Neural cell (in vitro differentiated cells): ENCODE measurements around the gene CLIC4. TPM values are rescaled to one million over a fixed set of nuclear protein-coding genes. Genes with fewer than 3 reads are reported as not detected.

Source experiments
- H2AFZ ChIP-seq: fragments of 200-600, 300-800 bp; sonication (generic), shearing (Covaris generic); 2 replicates; pipeline ENCODE4 v1.6.0; 2014; ENCODE audit warnings: low read depth, mild to moderate bottlenecking, antibody characterized with exemption, low read length, moderate library complexity
- H3F3A ChIP-seq: fragments of 200-600 bp; shearing (Covaris generic); 2 replicates; pipeline ENCODE4 v1.6.1; 2016; ENCODE audit warnings: mild to moderate bottlenecking, moderate library complexity, mixed read lengths, antibody characterized with exemption, low read length; ENCODE audit not compliant: insufficient read depth, poor library complexity, severe bottlenecking
- H3K27ac ChIP-seq: fragments of 200-600, 300-800 bp; sonication (generic), shearing (Covaris generic); 2 replicates; pipeline ENCODE4 v1.5.1; 2014; ENCODE audit warnings: mild to moderate bottlenecking, low read length, moderate library complexity
- H3K27me3 ChIP-seq: fragments of 300-800, 200-600 bp; sonication (generic), shearing (Covaris generic); 2 replicates; pipeline ENCODE4 v1.6.0; 2014; ENCODE audit warnings: mild to moderate bottlenecking, low read depth, low read length, moderate library complexity; ENCODE audit not compliant: insufficient read depth
- H3K36me3 ChIP-seq: fragments of 300-800, 200-600 bp; sonication (generic), shearing (Covaris generic); 2 replicates; pipeline ENCODE4 v1.5.1; 2014; ENCODE audit warnings: mild to moderate bottlenecking, antibody characterized with exemption, low read length, moderate library complexity; ENCODE audit not compliant: insufficient read depth
- H3K4me2 ChIP-seq: fragments of 300-800, 200-600 bp; sonication (generic), shearing (Covaris generic); 2 replicates; pipeline ENCODE4 v1.6.0; 2014; ENCODE audit warnings: mild to moderate bottlenecking, low read length
- H3K4me3 ChIP-seq: fragments of 300-800, 200-600 bp; sonication (generic), shearing (Covaris generic); 2 replicates; pipeline ENCODE4 v1.5.1; 2014; ENCODE audit warnings: mild to moderate bottlenecking, low read length, moderate library complexity
- H3K79me2 ChIP-seq: fragments of 200-600 bp; shearing (Covaris generic); replicated peaks from 2 replicates; pipeline ENCODE4 v1.6.0; 2014; ENCODE audit warnings: mild to moderate bottlenecking, low read length, moderate library complexity; ENCODE audit not compliant: insufficient read depth
- H3K9ac ChIP-seq: fragments of 300-800, 200-600 bp; sonication (generic), shearing (Covaris generic); 2 replicates; pipeline ENCODE4 v1.6.1; 2016; ENCODE audit warnings: mild to moderate bottlenecking, low read length, mixed read lengths
- H3K9me2 ChIP-seq: fragments of 200-600 bp; shearing (Covaris generic); 2 replicates; pipeline ENCODE4 v1.6.1; 2016; ENCODE audit warnings: mild to moderate bottlenecking, low read length, mixed read lengths; ENCODE audit not compliant: insufficient read depth
- H3K9me3 ChIP-seq: fragments of 200-600, 300-800 bp; sonication (generic), shearing (Covaris generic); 2 replicates; pipeline ENCODE4 v1.6.1; 2016; ENCODE audit warnings: mild to moderate bottlenecking, mixed run types, low read length, moderate library complexity, mixed read lengths
- H4K20me1 ChIP-seq: fragments of 200-600 bp; shearing (Covaris generic); 2 replicates; pipeline ENCODE4 v1.6.1; 2016; ENCODE audit warnings: mild to moderate bottlenecking, mixed run types; ENCODE audit not compliant: insufficient read depth
- CTCF ChIP-seq: fragments of 450-650 bp; IDR thresholded peaks from 2 replicates; pipeline ENCODE4 v1.5.1; 2014; ENCODE audit warnings: antibody characterized with exemption, mild to moderate bottlenecking, moderate library complexity; ENCODE audit not compliant: poor library complexity, severe bottlenecking
- EP300 ChIP-seq: fragments of 450-650 bp; conservative IDR thresholded peaks from 2 replicates; pipeline ENCODE4 v1.6.1; 2014; ENCODE audit warnings: antibody characterized with exemption, mild to moderate bottlenecking, moderate library complexity; ENCODE audit not compliant: poor library complexity, severe bottlenecking
- EZH2 ChIP-seq: fragments of 200-600, 300-800 bp; shearing (Covaris generic), sonication (generic); IDR thresholded peaks from 2 replicates; pipeline ENCODE4 v1.6.1; 2014; ENCODE audit warnings: antibody characterized with exemption, low read length, borderline replicate concordance, mild to moderate bottlenecking; ENCODE audit not compliant: insufficient read depth, poor library complexity, severe bottlenecking
- MXI1 ChIP-seq: fragments of 450-650 bp; conservative IDR thresholded peaks from 2 replicates; pipeline ENCODE4 v1.6.1; 2014; ENCODE audit warnings: antibody characterized with exemption, mild to moderate bottlenecking; ENCODE audit not compliant: poor library complexity, severe bottlenecking
- POLR2AphosphoS5 ChIP-seq: IDR thresholded peaks from 2 replicates; pipeline ENCODE4 v1.6.1; 2012
- RAD21 ChIP-seq: fragments of 450-650 bp; conservative IDR thresholded peaks from 2 replicates; pipeline ENCODE4 v1.6.1; 2014; ENCODE audit warnings: antibody characterized with exemption, mild to moderate bottlenecking, moderate library complexity
- REST ChIP-seq: IDR thresholded peaks from 2 replicates; pipeline ENCODE4 v1.6.1; 2012; ENCODE audit warnings: borderline replicate concordance
- SMC3 ChIP-seq: fragments of 450-650 bp; conservative IDR thresholded peaks from 2 replicates; pipeline ENCODE4 v1.6.1; 2014; ENCODE audit warnings: antibody characterized with exemption, mild to moderate bottlenecking, moderate library complexity; ENCODE audit not compliant: poor library complexity
- TAF1 ChIP-seq: IDR thresholded peaks from 2 replicates; pipeline ENCODE4 v1.6.1; 2012; ENCODE audit warnings: low read depth
- polyA plus RNA-seq: library from polyadenylated mRNA; depleted of rRNA; stranded (reverse); fragments of >200 nt; gene quantifications from 2 replicates; pipeline ENCODE4 v1.2.3, GENCODE V29; 2014

Gene CLIC4
- polyA plus RNA-seq, 1 donor from 2014 or later: 133 TPM

- H3K9me3 ChIP-seq: no peaks in the 10 kb centered on the region
- H3F3A ChIP-seq: no peaks in the 10 kb centered on the region
- H3K4me2 ChIP-seq: no peak overlapping the region
- H3K4me3 ChIP-seq: no peak overlapping the region
- no peak overlapping the region for H2AFZ ChIP-seq
- H3K27me3 ChIP-seq: no peaks in the 10 kb centered on the region
- H3K36me3 ChIP-seq: no peaks in the 10 kb centered on the region
- no peak for TF ChIP-seq SMC3
- TF ChIP-seq EP300: no peak
- no peaks in the 10 kb centered on the region for H3K9me2 ChIP-seq
- no peak overlapping the region for H3K9ac ChIP-seq
- no peaks in the 10 kb centered on the region for H4K20me1 ChIP-seq
- no peak overlapping the region for H3K27ac ChIP-seq
- H3K79me2 ChIP-seq: no peaks in the 10 kb centered on the region
These were observed 37.6 kb upstream of the CLIC4 start for GRCh38 chr1:24707687-24708086.

GRCh38 chr1:24708938-24709337, 36.3 kb upstream of the CLIC4 start:
- H3K27me3 ChIP-seq: no peaks in the 10 kb centered on the region
- H3K4me2 ChIP-seq: no peak overlapping the region
- no peaks in the 10 kb centered on the region for H3K9me2 ChIP-seq
- no peak overlapping the region for H2AFZ ChIP-seq
- H3K9me3 ChIP-seq: no peaks in the 10 kb centered on the region
- no peaks in the 10 kb centered on the region for H4K20me1 ChIP-seq
- no peaks in the 10 kb centered on the region for H3K79me2 ChIP-seq
- H3K4me3 ChIP-seq: no peak overlapping the region
- no peaks in the 10 kb centered on the region for H3F3A ChIP-seq
- TF ChIP-seq EZH2: no peak
- TF ChIP-seq MXI1: no peak
- TF ChIP-seq REST: no peak
- TF ChIP-seq SMC3: no peak
- no peak for TF ChIP-seq CTCF
- TF ChIP-seq POLR2AphosphoS5: no peak
- TF ChIP-seq TAF1: no peak
- TF ChIP-seq EP300: no peak
- no peak for TF ChIP-seq RAD21
- H3K36me3 ChIP-seq: no peaks in the 10 kb centered on the region
- no peak overlapping the region for H3K27ac ChIP-seq
- no peak overlapping the region for H3K9ac ChIP-seq
